Hepatocyte (in vitro differentiated cells): ENCODE results near the gene TEX44. TPM values are rescaled to one million over a fixed set of nuclear protein-coding genes. Genes with fewer than 3 reads are reported as not detected.

Source experiments
- DNase-seq: peaks from one replicate; pipeline ENCODE4 v3.0.0-alpha.2; 2016; ENCODE audit warnings: low spot score
- H2AFZ ChIP-seq: fragments of 200-600 bp; sonication (generic); 2 replicates; pipeline ENCODE4 v1.6.0; 2016; ENCODE audit warnings: antibody characterized with exemption, mild to moderate bottlenecking
- H3K27ac ChIP-seq: fragments of 200-600 bp; sonication (generic); 2 replicates; pipeline ENCODE4 v1.5.1; 2016; ENCODE audit warnings: mild to moderate bottlenecking
- H3K27me3 ChIP-seq: fragments of 200-600 bp; sonication (generic); 2 replicates; pipeline ENCODE4 v1.6.1; 2016
- H3K36me3 ChIP-seq: fragments of 200-600 bp; sonication (generic); replicated peaks from 2 replicates; pipeline ENCODE4 v1.5.1; 2016; ENCODE audit warnings: low read depth; ENCODE audit not compliant: insufficient read depth
- H3K4me1 ChIP-seq: fragments of 200-600 bp; sonication (generic); 2 replicates; pipeline ENCODE4 v1.5.1; 2016; ENCODE audit warnings: mild to moderate bottlenecking, moderate library complexity; ENCODE audit not compliant: insufficient read depth
- H3K4me2 ChIP-seq: fragments of 200-600 bp; sonication (generic); 2 replicates; pipeline ENCODE4 v1.6.0; 2016
- H3K4me3 ChIP-seq: fragments of 200-600 bp; sonication (generic); 2 replicates; pipeline ENCODE4 v1.5.1; 2016; ENCODE audit warnings: mild to moderate bottlenecking
- H3K79me2 ChIP-seq: fragments of 200-600 bp; sonication (generic); 2 replicates; pipeline ENCODE4 v1.6.0; 2017; ENCODE audit warnings: mild to moderate bottlenecking
- H3K9me2 ChIP-seq: fragments of 200-600 bp; sonication (generic); replicated peaks from 2 replicates; pipeline ENCODE4 v1.6.0; 2017; ENCODE audit warnings: mild to moderate bottlenecking; ENCODE audit not compliant: insufficient read depth
- H3K9me3 ChIP-seq: fragments of 200-600 bp; sonication (generic); 2 replicates; pipeline ENCODE4 v1.5.1; 2016; ENCODE audit warnings: low read depth, mild to moderate bottlenecking
- H4K20me1 ChIP-seq: fragments of 200-600 bp; sonication (generic); 2 replicates; pipeline ENCODE4 v1.6.0; 2016; ENCODE audit warnings: mild to moderate bottlenecking; ENCODE audit not compliant: insufficient read depth, poor library complexity, severe bottlenecking
- CTCF ChIP-seq: fragments of 200-600 bp; sonication (generic); IDR thresholded peaks from 2 replicates; pipeline ENCODE4 v1.5.1; 2016; ENCODE audit warnings: antibody characterized with exemption, mild to moderate bottlenecking; ENCODE audit not compliant: poor library complexity
- EZH2 ChIP-seq: fragments of 200-600 bp; sonication (generic); IDR thresholded peaks from 2 replicates; pipeline ENCODE4 v1.6.1; 2016; ENCODE audit warnings: antibody characterized with exemption, mild to moderate bottlenecking, borderline replicate concordance
- EZH2phosphoT487 ChIP-seq: fragments of 200-600 bp; sonication (generic); IDR thresholded peaks from one replicate; pipeline ENCODE4 v1.6.1; 2018; ENCODE audit warnings: antibody characterized with exemption, mild to moderate bottlenecking, low read depth, moderate library complexity; ENCODE audit not compliant: unreplicated experiment, severe bottlenecking
- WGBS: methylation state at CpG from one replicate; pipeline ENCODE4 v1.1.6; 2016; ENCODE audit warnings: low lambda C conversion rate; ENCODE audit errors: missing lambda C conversion rate; 5-methylcytosine and 5-hydroxymethylcytosine counted together
- polyA plus RNA-seq: library from polyadenylated mRNA; unstranded; fragments of >200 nt; fragmentation: Nextera tagmentation; extraction: Ambion mirVana; gene quantifications from 2 replicates; pipeline ENCODE4 v1.2.1, GENCODE V29; 2016
- total RNA-seq: library from RNA; depleted of rRNA; stranded (reverse); fragments of >200 nt; gene quantifications from 2 replicates; pipeline ENCODE4 v1.2.3, GENCODE V29; 2014

The TEX44 gene
- total and polyA plus RNA-seq, 2 experiments from 2014 or later: not detected

- WGBS: 95% methylated on average over 12 of the region's 12 CpGs
- Histone ChIP-seq H3K36me3 (no peaks in the 10 kb centered on the region), H3K79me2 (no peaks in the 10 kb centered on the region)
Observed at GRCh38 chr2:231547315-231548110, 45.2 kb upstream of the TEX44 start.

GRCh38 chr2:231548752-231549151 is 43.9 kb upstream of the TEX44 start:
- H3K4me1 ChIP-seq: no peaks in the 10 kb centered on the region

More at GRCh38 chr2:231547315-231548110, 45.2 kb upstream of the TEX44 start:
- H3K4me1 ChIP-seq: no peaks in the 10 kb centered on the region
- no peak for TF ChIP-seq EZH2
- TF ChIP-seq EZH2phosphoT487: no peak
- TF ChIP-seq CTCF: no peak
- H4K20me1 ChIP-seq: no peaks in the 10 kb centered on the region
- H3K4me2 ChIP-seq: no peak overlapping the region
- no peaks in the 10 kb centered on the region for H3K9me2 ChIP-seq
- H3K27ac ChIP-seq: no peak overlapping the region
- no peak overlapping the region for H2AFZ ChIP-seq
- H3K4me3 ChIP-seq: no peak overlapping the region
- no peaks in the 10 kb centered on the region for H3K27me3 ChIP-seq
- no peak for DNase-seq
- no peaks in the 10 kb centered on the region for H3K9me3 ChIP-seq

GRCh38 chr2:231549446-231550239 is 43.0 kb upstream of the TEX44 start:
- Histone ChIP-seq H3K4me3 (no peak overlapping the region), H3K4me2 (no peak overlapping the region), H3K9me2 (no peaks in the 10 kb centered on the region), H3K79me2 (no peaks in the 10 kb centered on the region), H3K9me3 (peaks cover 9% of the 10 kb centered on the region), H3K4me1 (no peaks in the 10 kb centered on the region), H3K27me3 (no peaks in the 10 kb centered on the region), H2AFZ (no peak overlapping the region), H4K20me1 (no peaks in the 10 kb centered on the region), H3K36me3 (no peaks in the 10 kb centered on the region), H3K27ac (no peak overlapping the region)
- no peak for TF ChIP-seq EZH2
- TF ChIP-seq EZH2phosphoT487: no peak
- TF ChIP-seq CTCF: no peak
- DNase-seq: no peak
- WGBS: 85% methylated on average over 13 of the region's 13 CpGs

More at GRCh38 chr2:231548752-231549151, 43.9 kb upstream of the TEX44 start:
- TF ChIP-seq CTCF: no peak
- TF ChIP-seq EZH2phosphoT487: no peak
- TF ChIP-seq EZH2: no peak
- Histone ChIP-seq H3K27me3 (no peaks in the 10 kb centered on the region), H3K36me3 (no peaks in the 10 kb centered on the region), H3K9me2 (no peaks in the 10 kb centered on the region), H3K79me2 (no peaks in the 10 kb centered on the region), H3K27ac (no peak overlapping the region), H3K9me3 (peaks cover 9% of the 10 kb centered on the region), H3K4me2 (no peak overlapping the region), H2AFZ (no peak overlapping the region), H3K4me3 (no peak overlapping the region), H4K20me1 (no peaks in the 10 kb centered on the region)
- WGBS: 64% methylated on average over 3 of the region's 3 CpGs
- DNase-seq: no peak
